Tibial nerve (tissue), 4 donors: ENCODE data around the gene IKZF1. TPM values are rescaled to one million over a fixed set of nuclear protein-coding genes. Genes with fewer than 3 reads are reported as not detected.
A peak's percentile ranks its signal among the peaks of the same experiment; 100 is the strongest.

Source experiments
- DNase-seq, 2 donors: peaks; one replicate each; pipeline ENCODE4 v3.0.0-alpha.2; 2019; ENCODE audit warnings: low spot score in 2 of 2
- H3K27ac ChIP-seq, 4 donors: fragments of 200-600 bp; sonication (generic) in 3 of 4; one replicate each; pipeline ENCODE4 v1.5.1; 2017 to 2019; ENCODE audit warnings: mild to moderate bottlenecking in 1 of 4
- H3K27me3 ChIP-seq, 2 donors: fragments of 200-600 bp; sonication (generic) in 1 of 2; one replicate each; pipeline versions ENCODE4 v1.5.1 to v1.6.0; 2017 to 2019
- H3K36me3 ChIP-seq, 3 donors: fragments of 200-600 bp; sonication (generic); one replicate each; pipeline ENCODE4 v1.5.1; 2018 to 2019
- H3K4me1 ChIP-seq, 4 donors: fragments of 200-600 bp; sonication (generic) in 3 of 4; one replicate each; pipeline ENCODE4 v1.5.1; 2017 to 2019
- H3K4me3 ChIP-seq, 4 donors: fragments of 200-600 bp; sonication (generic) in 3 of 4; one replicate each; pipeline ENCODE4 v1.5.1; 2017 to 2019; ENCODE audit warnings: mild to moderate bottlenecking in 1 of 4, moderate library complexity in 1 of 4
- H3K9me3 ChIP-seq, 4 donors: fragments of 200-600 bp; sonication (generic) in 3 of 4; one replicate each; pipeline ENCODE4 v1.5.1; 2017 to 2019
- CTCF ChIP-seq, 5 experiments: fragments of 200-600 bp in 3 of 5; fragments of 450-650 bp in 2 of 5; sonication (generic) in 3 of 5; IDR thresholded peaks; one replicate each; pipeline ENCODE4 v1.5.1; 2016 to 2019; ENCODE audit warnings: antibody characterized with exemption in 5 of 5, mild to moderate bottlenecking in 3 of 5, moderate library complexity in 2 of 5
- EP300 ChIP-seq, 2 donors: sonication (generic); formaldehyde crosslinking; IDR thresholded peaks; one replicate each; pipeline ENCODE4 v1.6.1; 2017; ENCODE audit warnings: antibody characterized with exemption in 2 of 2, mild to moderate bottlenecking in 1 of 2
- POLR2A ChIP-seq, 2 donors: fragments of 450-650 bp; IDR thresholded peaks; one replicate each; pipeline ENCODE4 v1.6.1; 2017; ENCODE audit warnings: antibody characterized with exemption in 2 of 2, mild to moderate bottlenecking in 2 of 2, moderate library complexity in 2 of 2
- WGBS, 2 donors: methylation state at CpG; one replicate each; pipeline ENCODE4 v1.1.5; 2018; 5-methylcytosine and 5-hydroxymethylcytosine counted together
- total RNA-seq, 4 donors: library from RNA; depleted of rRNA; stranded (reverse); fragments of >200 nt; gene quantifications; one replicate each; pipeline ENCODE4 v1.1.0, GENCODE V29; 2016

The IKZF1 gene
- total RNA-seq, 4 donors from 2014 or later = 9.6 to 32.1 (median 20.7) TPM

- no peak for TF ChIP-seq CTCF (IDR thresholded peaks at IDR 0.05)
- no peak for TF ChIP-seq POLR2A (IDR thresholded peaks at IDR 0.05)
- TF ChIP-seq EP300 (IDR thresholded peaks at IDR 0.05) = no peak
- no peaks in the 10 kb centered on the region for H3K36me3 ChIP-seq
Observed at GRCh38 chr7:50393547-50394252, 89.2 kb downstream of the IKZF1 start.

GRCh38 chr7:50394315-50394714 lies 89.8 kb downstream of the IKZF1 start:
- WGBS, 2 donors = 73 to 92% methylated on average over 1 of the region's 1 CpG
- peaks cover 0 to 5% (median 1%) of the 10 kb centered on the region in 4 donors for H3K4me1 ChIP-seq
- TF ChIP-seq POLR2A (IDR thresholded peaks at IDR 0.05) (no peak), CTCF (IDR thresholded peaks at IDR 0.05) (no peak), EP300 (IDR thresholded peaks at IDR 0.05) (no peak)
- no peaks in the 10 kb centered on the region for H3K36me3 ChIP-seq
- no peak overlapping the region for H3K4me3 ChIP-seq
- H3K27me3 ChIP-seq = no peaks in the 10 kb centered on the region
- H3K27ac ChIP-seq = no peak overlapping the region
- no peaks in the 10 kb centered on the region for H3K9me3 ChIP-seq
- no peak for DNase-seq

More at GRCh38 chr7:50393547-50394252, 89.2 kb downstream of the IKZF1 start:
- Histone ChIP-seq H3K4me3 (no peak overlapping the region), H3K4me1 (peaks cover 0 to 5% (median 1%) of the 10 kb centered on the region in 4 donors), H3K27me3 (no peaks in the 10 kb centered on the region), H3K27ac (peak overlapping the region in 1 of 4 donors; percentile 47), H3K9me3 (no peaks in the 10 kb centered on the region)
- DNase-seq = no peak
- WGBS, 2 donors = 58 to 65% methylated on average over 9 of the region's 9 CpGs

GRCh38 chr7:50396856-50397255 lies 92.3 kb downstream of the IKZF1 start:
- DNase-seq = no peak
- WGBS, 2 donors = 82 to 83% methylated on average over 2 of the region's 2 CpGs
- no peak for TF ChIP-seq EP300 (IDR thresholded peaks at IDR 0.05)
- TF ChIP-seq CTCF (IDR thresholded peaks at IDR 0.05) = no peak
- no peak for TF ChIP-seq POLR2A (IDR thresholded peaks at IDR 0.05)
- peaks cover 0 to 11% of the 10 kb centered on the region in 2 donors for H3K27me3 ChIP-seq
- H3K27ac ChIP-seq = no peak overlapping the region
- H3K36me3 ChIP-seq = no peaks in the 10 kb centered on the region
- peaks cover 0 to 5% (median 1%) of the 10 kb centered on the region in 4 donors for H3K4me1 ChIP-seq
- H3K4me3 ChIP-seq = no peak overlapping the region
- no peaks in the 10 kb centered on the region for H3K9me3 ChIP-seq

- no peak for TF ChIP-seq EP300 (IDR thresholded peaks at IDR 0.05)
- no peak for TF ChIP-seq POLR2A (IDR thresholded peaks at IDR 0.05)
- TF ChIP-seq CTCF (IDR thresholded peaks at IDR 0.05) = no peak
- DNase-seq = no peak
- Histone ChIP-seq H3K36me3 (no peaks in the 10 kb centered on the region), H3K9me3 (no peaks in the 10 kb centered on the region), H3K27me3 (peaks cover 0 to 11% of the 10 kb centered on the region in 2 donors), H3K4me1 (peaks cover 0 to 5% (median 1%) of the 10 kb centered on the region in 4 donors), H3K27ac (no peak overlapping the region), H3K4me3 (no peak overlapping the region)
- 75 to 81% methylated on average over 2 of the region's 2 CpGs for WGBS, 2 donors
Observed at GRCh38 chr7:50397320-50397970, 92.9 kb downstream of the IKZF1 start.

- 79 to 80% methylated on average over 1 of the region's 1 CpG for whole genome bisulfite sequencing, 2 donors
- Histone ChIP-seq H3K9me3 (no peaks in the 10 kb centered on the region), H3K27me3 (peaks cover 0 to 11% of the 10 kb centered on the region in 2 donors), H3K36me3 (no peaks in the 10 kb centered on the region), H3K27ac (no peak overlapping the region), H3K4me1 (peaks cover 0 to 5% (median 1%) of the 10 kb centered on the region in 4 donors), H3K4me3 (no peak overlapping the region)
- DNase-seq = no peak
- TF ChIP-seq CTCF (IDR thresholded peaks at IDR 0.05) (no peak), POLR2A (IDR thresholded peaks at IDR 0.05) (no peak), EP300 (IDR thresholded peaks at IDR 0.05) (no peak)
Observed at GRCh38 chr7:50397971-50398324, 93.4 kb downstream of the IKZF1 start.
